AG10803 (cell line): ENCODE data around the gene ZNF485.
"Not testable (repeated sequence)": the region's sequence is repeated elsewhere in the genome, so short reads cannot be mapped to it uniquely, and the experiment has no call there.

ENCODE experiments used
- DNase-seq: peaks from one replicate; pipeline ENCODE4 v3.0.0; 2010; ENCODE audit warnings: low read depth
- H3K4me3 ChIP-seq: 2 replicates; pipeline ENCODE4 v1.5.1; 2011; ENCODE audit warnings: mild to moderate bottlenecking, low read length, control low read depth
- CTCF ChIP-seq: conservative IDR thresholded peaks from 2 replicates; pipeline ENCODE4 v1.5.1; 2011; ENCODE audit warnings: mild to moderate bottlenecking, low read length, control low read depth, inconsistent platforms

The ZNF485 gene

DNA sequence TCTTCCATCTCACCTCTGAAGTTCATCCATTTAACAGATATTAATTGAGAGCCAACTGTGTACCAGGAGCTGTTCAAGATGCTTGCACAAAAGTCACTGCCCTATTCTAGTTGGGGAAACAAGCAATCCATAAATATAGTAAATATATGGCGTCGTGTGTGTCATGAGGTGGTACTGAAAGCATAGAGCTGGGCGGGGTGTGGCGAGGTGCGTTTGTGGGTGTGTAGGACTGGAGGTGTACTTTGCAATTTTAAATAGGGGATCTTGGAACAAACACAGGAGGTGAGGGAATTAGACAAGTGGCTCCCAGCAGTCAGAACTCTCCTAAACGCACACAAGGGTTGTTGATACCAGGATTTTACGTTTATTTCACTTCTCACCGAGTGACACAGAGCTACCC, 31.3 kb upstream of the ZNF485 start:
- H3K4me3 ChIP-seq: peak overlapping the region; percentile 69
- no peak for DNase-seq
- TF ChIP-seq CTCF: no peak

GRCh38 chr10:43576062-43576461, 30.2 kb upstream of the ZNF485 start:
- no peak for DNase-seq
- TF ChIP-seq CTCF: no peak
- no peak overlapping the region for H3K4me3 ChIP-seq

DNA sequence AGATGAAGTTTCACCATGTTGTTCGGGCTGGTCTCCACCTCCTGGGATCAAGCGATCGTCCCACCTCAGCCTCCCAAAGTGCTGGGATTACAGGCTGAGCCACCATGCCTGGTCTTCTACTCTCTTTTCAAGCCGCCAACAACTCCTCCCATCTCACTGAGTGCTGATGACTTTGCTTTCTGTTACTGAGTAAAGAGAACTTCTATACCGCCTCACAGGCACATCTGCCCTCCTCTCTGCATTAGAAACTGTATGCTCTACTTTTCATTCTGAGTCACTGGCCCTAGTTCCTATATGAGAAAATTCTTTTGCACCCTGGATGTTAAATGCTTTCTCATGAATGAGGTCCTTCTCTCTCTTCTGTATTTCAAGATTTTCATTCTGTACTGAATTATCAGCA, 29.7 kb upstream of the ZNF485 start:
- TF ChIP-seq CTCF: no peak

GRCh38 chr10:43584051-43584450, 22.2 kb upstream of the ZNF485 start:
- no peak overlapping the region for H3K4me3 ChIP-seq
- no peak for DNase-seq
- TF ChIP-seq CTCF: no peak

More for the DNA sequence above, 29.7 kb upstream of the ZNF485 start:
- DNase-seq: no peak
- no peak overlapping the region for H3K4me3 ChIP-seq

DNA sequence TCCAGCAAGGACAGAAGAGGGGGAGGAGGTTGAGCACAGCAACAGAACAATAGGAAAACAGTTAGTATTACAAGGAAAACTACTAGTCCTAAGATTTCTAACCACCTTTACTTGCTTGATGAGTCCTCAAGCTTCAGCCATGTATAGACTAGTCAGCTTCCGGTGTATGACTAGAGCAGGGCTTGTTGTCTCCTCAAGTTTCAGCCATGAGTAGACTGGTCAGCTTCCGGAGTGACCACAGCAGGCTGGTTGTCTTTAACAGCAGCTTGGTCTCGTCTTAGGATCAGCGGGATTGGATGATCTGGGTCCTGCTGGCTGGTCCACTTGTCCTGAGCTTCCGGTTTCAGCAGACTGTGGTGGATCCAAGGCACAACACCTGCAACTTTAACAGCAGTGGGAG, 21.2 kb upstream of the ZNF485 start:
- DNase-seq: no peak

GRCh38 chr10:43585981-43586729, 20.1 kb upstream of the ZNF485 start:
- no peak for TF ChIP-seq CTCF
- DNase-seq: no peak
- H3K4me3 ChIP-seq: no peak overlapping the region

More for the DNA sequence above, 21.2 kb upstream of the ZNF485 start:
- no peak for TF ChIP-seq CTCF
- no peak overlapping the region for H3K4me3 ChIP-seq

- not testable (repeated sequence) for H3K4me3 ChIP-seq, DNase-seq
These were observed 19.5 kb upstream of the ZNF485 start for GRCh38 chr10:43586730-43587115.
